ENCODE measurements around the gene PCSK7. TPM values are rescaled to one million over a fixed set of nuclear protein-coding genes. Genes with fewer than 3 reads are reported as not detected.
"Not testable (repeated sequence)": the region's sequence is repeated elsewhere in the genome, so short reads cannot be mapped to it uniquely, and the experiment has no call there.

PCSK7 gene
- 57.0 to 66.0 TPM (median 64.4 TPM) in 3 replicates for total RNA-seq

- Mint-ChIP-seq H3K9me3 (no peaks in the 10 kb centered on the region), H3K27ac (peak within 1 kb of the TSS; percentile 99), H3K4me3 (peak within 1 kb of the TSS; percentile 100), H3K4me1 (peaks cover 32% of the 10 kb centered on the region), H3K36me3 (peaks cover 8% of the 10 kb centered on the region), H3K27me3 (ENCODE audit: low read depth) (no peaks in the 10 kb centered on the region)
- DNase-seq (ENCODE audit: low spot score in 2 of 2, unreplicated experiment in 2 of 2) = peak in 1 of 2 experiments; percentile 75
- TF ChIP-seq CTCF (IDR thresholded peaks at IDR 0.05; ENCODE audit: unreplicated experiment) = no peak
Measured at GRCh38 chr11:117231842-117232091, at the start of gene PCSK7. PCSK7 (minus strand) TSS chr11:117232073; CDS start chr11:117229844, 2,229 bp downstream.

GRCh38 chr11:117281159-117281558 is 49.3 kb upstream of the PCSK7 start:
- TF ChIP-seq CTCF (IDR thresholded peaks at IDR 0.05; ENCODE audit: unreplicated experiment) = no peak
- Mint-ChIP-seq H3K4me1 (peaks cover 24% of the 10 kb centered on the region), H3K4me3 (no peak overlapping the region), H3K36me3 (peaks cover 31% of the 10 kb centered on the region), H3K27ac (peak overlapping the region; percentile 83), H3K9me3 (no peaks in the 10 kb centered on the region), H3K27me3 (ENCODE audit: low read depth) (no peaks in the 10 kb centered on the region)
- DNase-seq (ENCODE audit: low spot score in 2 of 2, unreplicated experiment in 2 of 2) = no peak

- no peaks in the 10 kb centered on the region for H3K9me3 Mint-ChIP-seq
- H3K36me3 Mint-ChIP-seq = peaks cover 36% of the 10 kb centered on the region
- H3K4me3 Mint-ChIP-seq = no peak overlapping the region
- no peak for DNase-seq (ENCODE audit: low spot score in 2 of 2, unreplicated experiment in 2 of 2)
- TF ChIP-seq CTCF (IDR thresholded peaks at IDR 0.05; ENCODE audit: unreplicated experiment) = no peak
- H3K27ac Mint-ChIP-seq = peak overlapping the region; percentile 79
- H3K4me1 Mint-ChIP-seq = peaks cover 24% of the 10 kb centered on the region
- H3K27me3 Mint-ChIP-seq (ENCODE audit: low read depth) = no peaks in the 10 kb centered on the region
Measured at GRCh38 chr11:117279711-117280376, 48.0 kb upstream of the PCSK7 start.

- Mint-ChIP-seq H3K27ac (peak overlapping the region; percentile 84), H3K9me3 (peaks cover 4% of the 10 kb centered on the region), H3K4me3 (no peak overlapping the region), H3K36me3 (peaks cover 38% of the 10 kb centered on the region), H3K27me3 (ENCODE audit: low read depth) (no peaks in the 10 kb centered on the region), H3K4me1 (peaks cover 24% of the 10 kb centered on the region)
- no peak for DNase-seq (ENCODE audit: low spot score in 2 of 2, unreplicated experiment in 2 of 2)
- no peak for TF ChIP-seq CTCF (IDR thresholded peaks at IDR 0.05; ENCODE audit: unreplicated experiment)
Measured at GRCh38 chr11:117278347-117278746, 46.5 kb upstream of the PCSK7 start.

GRCh38 chr11:117273550-117274289 is 41.8 kb upstream of the PCSK7 start:
- no peak for TF ChIP-seq CTCF (IDR thresholded peaks at IDR 0.05; ENCODE audit: unreplicated experiment)
- H3K27me3 Mint-ChIP-seq (ENCODE audit: low read depth) = no peaks in the 10 kb centered on the region
- peaks cover 14% of the 10 kb centered on the region for H3K9me3 Mint-ChIP-seq
- H3K27ac Mint-ChIP-seq = peak overlapping the region; percentile 1
- H3K4me1 Mint-ChIP-seq = peaks cover 9% of the 10 kb centered on the region
- H3K36me3 Mint-ChIP-seq = peaks cover 40% of the 10 kb centered on the region
- no peak for DNase-seq (ENCODE audit: low spot score in 2 of 2, unreplicated experiment in 2 of 2)
- H3K4me3 Mint-ChIP-seq = no peak overlapping the region

GRCh38 chr11:117272175-117272574 is 40.3 kb upstream of the PCSK7 start:
- peaks cover 14% of the 10 kb centered on the region for H3K9me3 Mint-ChIP-seq
- H3K27ac Mint-ChIP-seq; H3K4me3 Mint-ChIP-seq; DNase-seq (ENCODE audit: low spot score in 2 of 2, unreplicated experiment in 2 of 2); H3K27me3 Mint-ChIP-seq (ENCODE audit: low read depth): not testable (repeated sequence)
- peaks cover 14% of the 10 kb centered on the region for H3K4me1 Mint-ChIP-seq
- H3K36me3 Mint-ChIP-seq = peaks cover 39% of the 10 kb centered on the region
